GM15510 (cell line): ENCODE data around the gene C16orf86.

Experiments
- POLR2A ChIP-seq: IDR thresholded peaks from 3 replicates; pipeline ENCODE4 v1.6.1; 2011; ENCODE audit warnings: borderline replicate concordance; ENCODE audit not compliant: insufficient read length; ENCODE audit errors: extremely low read depth

C16orf86 gene

GRCh38 chr16:67666559-67667452 is at the start of gene C16orf86, which contains the start of gene ENKD1:
TSS of gene C16orf86 (plus strand) at chr16:67666814. CDS start at chr16:67666971, 157 bp downstream.
TSS of gene ENKD1 (minus strand) at chr16:67666750. CDS start at chr16:67666442, 308 bp downstream.
- no peak for TF ChIP-seq POLR2A

GRCh38 chr16:67628216-67628615 is 38.4 kb upstream of the C16orf86 start:
- TF ChIP-seq POLR2A = no peak

- no peak for TF ChIP-seq POLR2A
Observed at GRCh38 chr16:67632415-67633172, 34.0 kb upstream of the C16orf86 start.

- TF ChIP-seq POLR2A = no peak
Observed at GRCh38 chr16:67636713-67637112, 29.9 kb upstream of the C16orf86 start.

DNA sequence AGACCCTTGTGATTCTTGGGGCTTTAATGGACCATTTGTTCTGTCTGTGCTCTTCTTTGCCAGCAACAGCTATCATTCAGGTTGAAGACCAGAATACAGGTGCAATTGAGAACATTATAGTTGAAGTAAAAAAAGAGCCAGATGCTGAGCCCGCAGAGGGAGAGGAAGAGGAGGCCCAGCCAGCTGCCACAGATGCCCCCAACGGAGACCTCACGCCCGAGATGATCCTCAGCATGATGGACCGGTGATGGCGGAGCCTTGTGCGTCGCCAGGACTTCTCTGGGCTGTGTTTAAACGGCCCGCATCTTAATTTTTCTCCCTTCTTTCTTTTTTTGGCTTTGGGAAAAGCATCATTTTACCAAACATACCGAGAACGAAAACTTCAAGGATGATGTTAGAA is 29.0 kb upstream of the C16orf86 start:
- no peak for TF ChIP-seq POLR2A

GRCh38 chr16:67641779-67642708 is 24.6 kb upstream of the C16orf86 start:
- TF ChIP-seq POLR2A = no peak

- TF ChIP-seq POLR2A = no peak
Observed at GRCh38 chr16:67644038-67644437, 22.6 kb upstream of the C16orf86 start.

GRCh38 chr16:67645397-67646121 is 21.1 kb upstream of the C16orf86 start:
- no peak for TF ChIP-seq POLR2A

DNA sequence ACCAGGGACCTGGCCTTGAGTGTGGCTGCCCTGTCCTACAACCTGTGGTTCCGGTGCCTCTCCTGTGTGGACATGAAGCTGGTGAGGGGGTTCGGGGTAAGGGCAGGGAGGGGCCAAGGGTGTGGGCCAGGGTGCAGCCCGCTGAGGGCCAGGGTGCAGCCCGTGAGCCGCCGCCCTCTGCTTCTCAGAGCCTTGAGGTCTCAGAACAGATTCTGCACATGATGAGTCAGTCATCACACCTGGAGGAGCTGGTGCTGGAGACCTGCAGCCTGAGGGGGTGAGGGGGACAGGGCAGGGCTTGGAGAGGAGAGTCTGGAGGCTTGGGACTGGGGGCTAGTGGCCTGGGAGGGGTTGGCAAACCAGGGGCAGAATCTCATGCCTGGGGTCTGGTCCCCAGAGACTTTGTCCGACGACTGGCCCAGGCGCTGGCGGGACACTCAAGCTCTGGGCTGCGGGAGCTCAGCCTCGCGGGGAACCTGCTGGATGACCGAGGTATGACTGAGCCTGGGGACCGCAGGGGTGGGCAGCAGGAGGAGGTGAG is 19.4 kb upstream of the C16orf86 start:
- TF ChIP-seq POLR2A = no peak

GRCh38 chr16:67647681-67648080 is 18.9 kb upstream of the C16orf86 start:
- no peak for TF ChIP-seq POLR2A

DNA sequence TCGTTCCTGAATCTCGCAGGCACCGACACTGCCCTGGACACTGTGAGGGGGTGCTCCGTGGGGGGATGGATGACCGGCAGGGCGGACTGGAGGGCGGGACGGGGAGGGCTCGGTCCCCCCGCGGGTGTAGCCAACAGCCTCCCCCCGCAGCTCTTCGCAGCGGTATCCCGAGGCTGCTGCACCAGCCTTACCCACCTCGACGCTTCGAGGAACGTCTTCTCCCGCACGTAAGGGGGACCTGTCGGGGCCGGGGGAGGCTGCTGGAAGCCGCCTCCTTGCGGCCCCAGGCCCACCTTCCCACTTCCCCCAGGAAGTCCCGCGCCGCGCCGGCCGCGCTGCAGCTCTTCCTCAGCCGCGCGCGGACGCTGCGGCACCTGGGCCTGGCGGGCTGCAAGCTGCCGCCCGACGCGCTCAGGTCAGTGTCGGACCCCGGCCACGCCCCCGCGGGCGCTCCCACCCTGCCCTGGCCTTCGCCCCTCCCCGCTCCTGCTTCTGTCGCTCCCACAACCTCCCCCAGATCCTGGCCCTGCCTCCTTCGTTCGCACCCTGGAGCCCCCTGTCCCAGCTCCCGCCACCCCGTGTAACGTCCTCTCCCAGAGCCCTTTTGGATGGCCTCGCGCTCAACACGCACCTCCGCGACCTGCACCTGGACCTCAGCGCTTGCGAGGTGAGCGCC is 18.4 kb upstream of the C16orf86 start:
- no peak for TF ChIP-seq POLR2A

DNA sequence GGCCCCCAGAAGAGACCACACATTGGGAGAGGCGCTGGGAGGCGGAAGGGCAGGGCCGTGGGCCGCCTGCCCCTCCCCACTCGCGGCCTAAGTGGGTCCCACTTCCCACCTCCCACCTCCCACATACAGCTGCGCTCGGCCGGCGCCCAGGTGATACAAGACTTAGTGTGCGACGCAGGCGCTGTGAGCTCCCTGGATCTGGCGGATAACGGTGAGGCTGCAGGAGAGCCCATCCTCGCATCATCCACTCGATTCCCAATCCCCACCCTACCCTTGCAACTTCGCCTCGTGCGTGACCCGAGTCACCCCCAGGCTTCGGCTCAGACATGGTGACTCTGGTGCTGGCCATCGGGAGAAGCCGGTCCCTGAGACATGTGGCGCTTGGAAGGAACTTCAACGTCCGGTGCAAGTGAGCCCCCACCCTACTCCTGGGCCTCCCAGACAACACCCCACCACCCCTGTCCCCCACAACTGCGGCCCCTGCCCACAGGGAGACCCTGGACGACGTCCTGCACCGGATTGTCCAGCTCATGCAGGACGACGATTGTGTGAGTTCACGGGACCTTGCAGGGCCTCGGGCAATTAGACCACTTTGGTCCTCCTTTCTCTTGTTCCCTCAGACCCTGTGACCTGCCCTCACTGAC is 17.7 kb upstream of the C16orf86 start:
- no peak for TF ChIP-seq POLR2A

- no peak for TF ChIP-seq POLR2A
Observed at GRCh38 chr16:67649494-67649931, 17.1 kb upstream of the C16orf86 start.

GRCh38 chr16:67650023-67650422 is 16.6 kb upstream of the C16orf86 start:
- no peak for TF ChIP-seq POLR2A
